DMS 273 (cell line): ENCODE measurements around the gene GP2.

Source experiments
- DNase-seq: peaks from one replicate; lab custom pipeline; 2025; ENCODE audit not compliant: unreplicated experiment; lab: John Stamatoyannopoulos, UW

Gene GP2

DNA sequence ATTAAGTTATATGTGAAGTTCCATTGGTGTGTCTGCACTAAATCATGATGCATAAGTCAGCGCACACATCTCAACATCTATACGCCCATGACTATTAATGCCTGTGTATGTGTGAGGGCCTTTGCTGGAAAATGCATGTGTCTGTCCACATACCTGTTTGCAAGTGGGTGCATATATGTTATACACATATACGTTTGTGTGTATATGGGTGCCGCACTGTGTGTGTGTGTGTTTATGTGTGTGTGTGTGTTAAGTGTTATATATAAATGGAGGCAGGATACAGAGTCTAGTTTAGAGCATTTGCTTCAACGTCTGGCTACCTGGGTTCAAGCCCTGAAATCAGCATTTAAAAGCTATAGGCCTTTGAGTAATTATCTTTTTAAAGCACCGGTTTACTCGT, 19.5 kb downstream of the GP2 start:
- DNase-seq, result no peak

DNA sequence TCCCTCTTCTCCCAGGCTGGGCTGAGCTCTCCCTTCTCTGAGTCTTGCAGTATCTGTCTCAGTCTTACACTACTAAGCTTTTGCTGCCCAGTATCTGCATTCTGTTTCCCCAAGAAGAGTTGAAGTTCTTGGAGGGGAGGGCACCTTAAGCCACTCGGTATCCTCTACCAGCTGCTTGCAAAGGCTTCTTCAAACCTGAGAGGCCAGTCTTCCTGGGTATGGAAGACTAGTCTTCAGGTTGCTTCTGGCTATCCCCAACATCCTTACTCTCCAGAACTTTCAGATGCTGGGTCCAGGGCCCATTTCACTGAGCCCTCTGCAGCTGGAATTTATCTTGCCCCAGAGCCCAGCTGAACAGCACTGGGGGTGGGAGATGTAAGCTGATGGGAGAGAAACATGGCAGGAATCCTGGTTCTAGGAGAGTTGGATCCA, 20.1 kb downstream of the GP2 start:
- DNase-seq, result no peak

DNA sequence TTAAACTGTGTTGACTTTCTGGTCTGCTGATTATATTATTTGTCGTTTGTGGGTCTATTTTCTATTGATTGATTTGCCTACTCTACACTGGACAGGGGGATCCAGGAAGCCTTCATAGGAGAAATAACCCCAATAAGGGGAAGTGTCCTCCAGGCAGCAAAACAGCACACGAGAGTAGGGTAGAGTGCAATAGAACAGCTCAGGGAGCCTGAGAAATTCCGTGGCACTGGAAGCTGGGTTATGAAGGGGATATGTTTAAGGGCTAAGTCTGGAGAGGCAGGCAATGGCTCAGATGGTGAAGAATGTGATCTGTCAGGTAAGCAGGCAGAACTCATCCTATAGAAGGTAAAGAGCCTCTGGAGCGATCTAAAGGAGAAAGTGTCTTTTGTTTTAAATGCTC, 20.9 kb downstream of the GP2 start:
- no peak for DNase-seq

DNA sequence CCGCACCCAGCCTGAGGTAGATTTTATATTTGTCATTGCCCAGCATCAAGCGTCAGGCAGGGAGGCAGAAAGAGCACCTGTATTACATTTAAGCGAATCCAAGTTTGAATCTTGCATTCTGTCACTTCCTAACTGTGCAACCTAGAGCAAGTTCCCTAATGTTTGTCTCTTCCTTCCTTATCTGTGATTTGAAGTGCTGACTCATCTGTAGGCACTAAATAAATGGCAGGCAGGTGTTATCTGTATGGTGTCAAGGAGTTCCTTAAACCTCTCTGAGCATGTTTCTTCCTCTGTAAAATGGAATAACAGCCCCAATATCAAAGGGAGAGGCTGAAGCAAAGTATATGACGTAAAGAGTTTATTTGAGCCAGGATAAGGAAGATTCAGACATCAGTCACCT, 24.3 kb downstream of the GP2 start:
- no peak for DNase-seq

DNA sequence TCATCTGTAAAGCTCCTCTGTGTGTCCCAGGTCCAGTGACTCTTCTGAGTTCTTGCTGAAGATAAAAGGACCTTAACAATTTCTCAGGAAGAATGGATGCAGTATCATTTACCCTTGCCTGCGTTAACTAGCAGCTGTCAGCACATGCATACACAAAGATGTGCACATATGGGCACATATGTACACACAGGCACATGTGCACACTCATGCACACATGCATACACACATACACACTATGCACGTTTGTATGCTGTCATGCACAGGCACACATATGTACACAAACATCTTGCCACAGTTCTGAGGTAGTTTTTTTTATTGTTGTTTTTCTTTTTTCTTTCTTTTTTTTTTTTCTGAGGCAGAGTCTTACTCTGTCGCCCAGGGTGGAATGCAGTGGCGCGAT, 24.9 kb downstream of the GP2 start:
- no peak for DNase-seq

DNA sequence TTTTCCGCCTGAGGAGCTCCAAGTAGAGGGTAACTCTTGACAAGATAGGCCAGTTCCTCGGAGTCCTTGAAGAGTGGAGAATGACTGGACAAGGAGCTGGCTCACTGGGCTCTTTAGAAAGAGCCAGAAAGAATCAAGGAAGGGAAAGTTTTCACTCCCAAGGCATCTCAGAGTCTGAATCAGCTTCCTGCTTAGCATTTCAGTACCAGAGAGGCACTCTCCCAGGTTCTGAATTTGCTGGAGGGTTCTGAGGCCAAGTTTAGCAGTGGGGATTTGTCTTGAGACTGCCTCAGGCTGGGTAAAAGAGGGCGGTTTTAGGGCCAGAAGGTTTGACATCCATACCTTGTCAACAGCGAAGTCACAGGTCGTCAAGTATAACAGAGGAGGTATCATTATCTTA, 25.5 kb downstream of the GP2 start:
- no peak for DNase-seq

DNA sequence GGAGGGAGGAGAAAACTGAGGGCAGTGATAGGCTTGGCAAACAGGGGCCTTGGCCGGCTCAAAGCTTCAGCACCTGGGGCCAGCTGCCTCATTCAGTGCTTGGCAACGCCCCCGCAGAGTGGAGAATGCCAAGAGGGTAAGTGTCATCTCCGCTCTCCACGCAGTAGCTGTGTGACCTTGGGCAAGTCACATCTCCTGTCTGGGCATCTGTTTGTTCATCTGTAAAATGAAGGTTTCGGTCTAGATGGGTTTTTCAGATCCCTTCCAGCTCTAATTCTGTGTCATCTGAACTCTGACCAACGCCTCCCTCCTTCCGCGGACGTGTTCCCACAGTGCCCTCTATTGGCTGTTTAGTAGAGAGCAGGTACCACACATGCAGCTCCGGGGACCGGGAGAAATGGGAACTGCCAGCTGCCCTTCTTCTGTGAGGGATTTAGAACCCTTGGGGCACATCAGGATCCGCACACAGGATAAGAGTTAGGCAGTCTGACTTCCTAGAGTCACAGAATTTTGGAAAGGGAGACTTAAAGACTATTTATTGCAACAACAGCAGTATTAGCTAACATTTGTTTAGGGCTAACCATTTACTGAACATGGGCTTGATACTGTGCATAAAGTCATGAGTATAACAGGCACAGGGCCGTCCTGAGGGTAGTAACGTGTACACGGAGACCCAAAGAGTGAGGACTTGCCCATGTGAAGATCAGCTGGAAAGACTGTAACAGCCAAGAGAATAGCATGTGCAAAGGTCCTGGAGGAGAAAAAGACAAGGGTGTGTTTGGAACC, 26.8 kb downstream of the GP2 start:
- peak; percentile 76 for DNase-seq

DNA sequence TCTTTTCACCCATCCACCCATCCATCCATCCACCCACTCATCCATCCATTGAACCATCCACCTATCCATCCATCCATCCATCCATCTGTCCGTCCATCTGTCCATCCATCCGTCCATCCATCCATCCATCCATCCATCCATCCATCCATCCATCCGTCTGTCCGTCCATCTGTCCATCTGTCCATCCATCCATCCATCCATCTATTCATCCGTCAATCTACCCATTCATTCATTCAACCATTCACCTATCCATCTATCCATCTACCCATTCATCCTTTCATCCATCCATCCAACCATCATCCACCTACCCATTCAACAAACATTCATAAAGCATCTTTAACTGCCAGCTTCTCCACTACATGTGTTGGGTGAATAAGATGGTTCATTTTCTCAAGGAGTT, 28.9 kb downstream of the GP2 start:
- no peak for DNase-seq

DNA sequence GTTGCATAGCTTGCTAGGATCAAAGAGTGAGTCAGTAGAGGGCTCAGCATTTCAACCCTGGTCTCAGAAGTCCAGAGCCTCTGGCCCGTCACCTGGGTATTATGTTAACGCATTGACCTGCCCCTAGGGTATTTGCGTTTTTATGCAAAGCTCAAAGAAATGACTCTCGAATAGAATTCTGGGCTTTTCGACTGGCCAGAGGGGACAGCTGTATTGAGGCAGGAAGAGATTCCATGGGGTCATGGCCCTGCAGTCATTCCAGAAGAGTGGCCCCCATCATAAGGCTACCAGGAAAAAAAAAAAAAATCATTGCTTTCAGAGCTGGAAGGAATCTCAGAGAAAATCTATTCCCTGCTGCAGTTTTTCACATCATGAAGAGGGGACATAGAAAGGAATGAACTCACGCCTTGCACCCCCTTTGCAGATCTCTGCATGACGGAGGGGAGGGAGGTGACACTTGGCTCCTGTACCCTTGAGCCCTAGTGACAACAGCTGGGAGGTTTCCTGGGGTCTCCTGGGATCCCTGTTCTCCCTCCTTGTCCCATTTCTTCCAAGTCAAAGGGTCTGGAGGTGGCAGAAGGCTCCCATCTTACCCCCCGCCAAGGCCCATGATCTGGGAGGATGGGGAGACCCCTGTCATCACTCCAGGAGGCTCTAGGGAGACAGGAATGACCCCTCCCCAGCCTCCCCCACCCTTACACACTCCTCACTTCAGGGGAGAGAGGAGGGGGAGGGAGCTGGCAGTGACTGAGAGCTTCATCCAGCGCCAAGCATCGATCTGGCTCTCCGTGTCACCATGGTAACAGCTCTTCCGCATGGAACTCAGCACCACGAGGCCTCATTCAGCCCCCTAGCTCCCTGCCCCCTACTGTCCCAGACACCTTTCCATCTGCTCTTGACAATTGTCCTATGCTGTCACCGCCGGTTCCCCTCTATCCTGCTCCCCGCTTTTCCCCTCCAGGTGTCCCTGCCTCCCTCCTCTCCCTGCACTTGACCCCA, 35.8 kb downstream of the GP2 start:
- DNase-seq, result no peak

DNA sequence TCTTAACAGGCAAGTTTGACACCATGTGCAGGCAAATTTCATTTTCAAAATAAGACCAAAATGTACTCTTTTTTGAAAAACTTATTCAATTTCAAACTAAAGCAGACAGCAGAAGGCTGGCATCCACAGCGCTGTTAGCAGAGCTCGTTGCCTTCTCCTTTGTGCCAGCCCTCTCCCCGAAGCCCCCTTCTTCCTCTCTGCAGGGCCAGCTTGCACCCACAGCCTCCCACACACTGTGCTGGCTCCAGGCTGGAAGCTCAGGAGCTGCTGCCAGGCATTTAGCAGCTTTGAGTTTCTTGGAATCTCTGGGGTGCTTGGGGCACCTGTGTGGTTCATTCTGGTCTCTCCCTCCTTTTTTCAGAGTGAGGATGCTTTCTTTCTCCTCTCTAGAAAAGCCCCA, 37.7 kb downstream of the GP2 start:
- DNase-seq, result no peak

DNA sequence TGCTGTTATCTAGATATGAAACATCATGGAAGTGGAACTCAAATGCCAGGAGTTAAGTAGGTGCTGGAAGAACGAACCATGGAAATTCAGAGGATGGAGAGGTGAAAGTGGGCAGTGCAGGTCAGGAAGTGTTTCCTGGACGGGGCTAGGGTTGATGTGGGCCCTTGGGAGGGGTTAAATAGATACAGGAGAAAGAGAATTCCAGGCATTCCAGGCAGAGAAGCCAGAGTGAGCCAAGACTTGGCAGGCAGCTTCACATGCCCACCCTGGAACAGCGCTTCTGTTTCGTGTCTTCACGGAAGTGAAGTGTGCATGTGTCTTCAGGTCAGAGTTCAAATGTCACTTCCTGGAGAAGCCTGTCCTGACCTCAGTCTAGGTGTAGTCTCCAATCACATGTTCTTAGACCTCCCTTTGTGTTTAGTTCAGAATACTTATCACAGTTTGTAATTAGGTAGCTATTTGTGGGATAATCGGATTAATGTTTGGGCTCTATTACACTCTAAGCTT, 41.3 kb downstream of the GP2 start:
- no peak for DNase-seq

DNA sequence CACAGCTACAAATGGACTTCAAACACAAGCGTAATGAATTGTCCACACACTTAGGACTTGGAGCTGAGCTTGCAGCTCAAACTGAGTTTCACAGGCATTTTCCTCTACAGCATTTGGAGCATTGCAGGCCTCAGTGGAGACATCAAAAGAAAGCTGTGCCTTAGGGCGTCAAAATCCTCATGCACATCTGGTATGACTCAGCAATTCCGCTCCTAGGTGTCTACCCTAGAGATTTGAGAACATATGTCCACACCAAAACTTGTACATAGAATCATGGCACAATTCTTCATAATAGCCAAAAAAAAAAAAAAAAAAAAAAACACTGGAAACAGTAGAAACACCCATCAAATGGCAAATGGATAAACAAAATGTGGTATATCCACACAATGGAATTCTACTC, 47.1 kb downstream of the GP2 start:
- no peak for DNase-seq

DNA sequence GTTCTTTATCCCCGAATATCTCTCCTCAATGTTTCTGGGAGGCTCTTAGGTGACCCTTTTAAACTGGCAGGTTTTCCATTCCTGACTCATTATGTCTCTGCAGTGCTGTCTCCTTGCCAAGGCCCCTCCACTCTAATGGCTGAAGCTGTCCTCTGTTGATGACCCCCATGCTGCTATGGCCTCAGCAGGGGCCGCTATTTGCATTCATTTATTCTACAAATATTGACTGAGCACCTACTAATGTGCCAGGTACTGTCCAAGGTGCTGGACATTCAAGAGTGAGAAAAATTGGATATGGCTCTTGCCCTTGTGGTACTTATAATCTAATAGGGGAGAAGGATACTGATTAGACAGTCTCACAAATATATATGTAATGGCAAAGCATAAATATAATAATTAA, 55.4 kb downstream of the GP2 start:
- no peak for DNase-seq

DNA sequence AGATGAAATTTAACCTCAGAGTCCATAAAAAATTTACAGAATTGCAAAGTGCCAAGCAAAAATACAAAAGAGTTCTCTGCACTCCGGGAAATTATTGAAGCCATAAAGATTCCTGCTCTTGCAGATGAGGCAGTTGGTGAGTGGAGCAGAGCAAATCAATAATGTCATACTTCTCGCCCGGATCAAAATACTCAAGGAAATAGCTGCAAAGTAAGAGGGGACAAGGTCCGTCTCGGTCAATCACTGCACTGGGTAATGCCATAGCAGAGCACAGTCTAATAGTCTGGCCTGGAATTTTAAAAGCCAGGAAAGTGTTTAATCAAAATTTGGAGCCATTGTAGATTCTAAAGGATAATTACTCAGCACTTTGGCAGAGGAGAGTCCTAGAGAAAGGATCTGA, 58.9 kb downstream of the GP2 start:
- DNase-seq, result no peak

DNA sequence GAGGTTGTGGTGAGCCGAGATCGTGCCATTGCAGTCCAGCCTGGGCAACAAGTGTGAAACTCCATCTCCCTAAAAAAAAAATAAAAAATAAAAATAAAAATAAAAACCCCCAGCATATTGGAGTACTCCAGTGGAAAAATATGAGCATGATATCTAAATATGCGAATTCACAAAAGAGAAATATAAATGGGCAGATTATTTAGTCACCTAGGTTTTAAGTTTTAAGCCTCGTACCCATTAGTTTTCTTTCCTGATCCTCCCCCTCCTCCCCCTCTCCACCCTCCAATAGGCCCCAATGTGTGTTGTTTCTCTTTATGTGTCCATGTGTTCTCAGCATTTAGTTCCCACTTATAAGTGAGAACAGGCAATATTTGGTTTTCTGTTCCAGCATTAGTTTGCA, 62.3 kb downstream of the GP2 start:
- no peak for DNase-seq

DNA sequence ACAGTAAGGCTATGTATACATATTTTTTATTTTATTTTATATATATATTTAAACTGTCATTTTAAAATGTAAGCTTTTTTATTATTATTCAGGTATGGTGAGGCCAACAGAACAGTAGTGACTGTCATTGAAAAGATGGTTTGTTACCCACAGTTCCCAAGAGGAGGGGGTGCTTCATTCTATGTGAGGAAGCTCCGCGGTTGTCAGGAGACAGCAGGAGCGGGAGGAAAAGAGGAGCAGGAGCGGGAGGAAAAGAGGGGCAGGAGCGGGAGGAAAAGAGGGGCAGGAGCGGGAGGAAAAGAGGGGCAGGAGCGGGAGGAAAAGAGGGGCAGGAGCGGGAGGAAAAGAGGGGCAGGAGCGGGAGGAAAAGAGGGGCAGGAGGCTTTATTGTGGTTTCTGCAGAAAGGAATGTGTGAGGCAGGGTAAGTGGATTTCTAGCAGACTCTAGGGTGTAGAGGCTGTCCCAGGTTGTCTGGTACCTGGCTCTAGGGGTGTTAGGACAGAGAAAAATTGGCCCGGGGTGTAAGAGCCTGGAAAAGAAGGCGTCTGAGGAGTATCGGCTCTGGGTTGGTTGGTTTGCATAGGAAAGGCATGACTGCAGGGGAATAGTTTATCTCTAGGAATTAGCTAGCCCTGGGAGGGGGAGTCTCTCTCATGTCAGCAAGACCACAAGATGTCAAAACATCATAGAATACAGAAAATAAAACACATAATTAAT, 64.0 kb downstream of the GP2 start:
- DNase-seq, result no peak

DNA sequence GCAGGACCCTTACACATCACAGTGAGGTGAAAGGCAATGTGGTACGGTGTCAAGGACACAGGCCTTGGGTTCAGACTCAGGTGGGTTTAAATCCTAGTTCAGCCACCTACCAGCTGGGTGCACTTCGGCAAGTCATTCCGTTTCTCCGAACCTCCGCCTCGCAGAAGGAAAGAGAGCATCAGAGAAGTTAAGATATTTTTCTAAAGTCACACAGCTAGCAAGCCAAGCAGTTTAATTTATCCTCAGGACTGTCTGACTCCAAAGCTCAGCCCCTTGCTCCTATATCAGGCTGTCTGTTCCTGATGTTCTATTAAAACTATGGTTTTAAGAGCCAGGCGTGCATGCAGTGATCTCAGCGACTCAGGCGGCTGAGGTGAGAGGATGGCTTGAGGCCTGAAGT, 65.1 kb downstream of the GP2 start:
- DNase-seq, result no peak

DNA sequence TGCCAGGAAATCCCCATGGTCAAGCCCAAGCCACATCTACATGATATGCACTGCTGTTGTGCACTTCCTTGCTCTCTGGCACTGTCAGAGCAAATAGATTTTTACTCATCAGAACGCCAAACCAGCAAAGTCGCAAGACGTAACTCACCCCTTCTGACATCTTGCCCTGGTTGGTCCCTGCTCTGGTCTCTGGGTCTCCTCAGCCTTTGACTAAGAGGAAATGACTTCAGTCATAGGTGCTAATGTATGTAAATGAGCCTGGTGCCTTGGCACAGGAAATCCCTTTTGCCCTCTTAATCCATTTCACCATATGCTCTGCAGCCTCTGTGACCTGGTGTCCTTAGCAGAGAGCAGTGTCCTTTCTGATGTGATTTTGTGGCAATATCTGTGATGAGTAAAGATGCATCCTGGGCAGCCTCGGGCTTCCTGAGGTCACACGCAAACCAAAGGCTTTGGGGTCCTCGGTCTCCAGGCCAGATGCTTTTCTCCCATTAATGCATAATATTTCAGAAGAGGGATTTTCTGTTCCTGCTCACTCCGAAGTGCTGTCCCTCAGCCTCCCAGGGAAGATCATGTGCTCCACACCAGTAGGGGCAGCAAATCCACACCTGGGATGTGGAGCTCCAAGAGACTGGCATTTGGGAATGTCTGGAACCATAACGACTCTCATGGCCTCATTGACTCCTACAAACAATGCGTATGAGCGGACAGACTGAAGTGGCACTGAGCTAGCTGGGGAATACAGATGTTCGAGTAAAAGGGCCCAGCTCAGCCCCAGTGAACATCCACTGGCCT, 66.9 kb downstream of the GP2 start:
- no peak for DNase-seq
